ENCODE results near the gene MYH11.

MYH11 gene

DNA sequence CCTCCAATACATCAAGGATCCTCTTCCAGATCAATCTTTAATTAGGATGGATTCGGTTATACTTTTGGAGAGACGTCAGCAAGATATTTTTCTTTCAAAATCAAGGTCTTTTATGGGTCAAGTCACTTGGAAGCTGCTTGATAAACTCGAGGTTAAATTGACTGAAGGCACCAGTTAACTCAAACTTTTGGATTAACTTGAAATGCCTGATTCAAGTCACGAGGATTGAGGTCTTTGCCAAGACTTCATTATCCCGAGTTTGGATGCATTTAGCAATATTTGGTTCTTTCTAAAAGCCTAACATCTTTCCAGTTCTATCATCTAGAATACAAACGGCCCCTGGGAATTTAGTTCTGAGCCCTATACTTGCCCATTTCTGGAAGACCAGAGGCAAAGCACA is 82.9 kb downstream of the MYH11 start:
- no peaks in the 10 kb centered on the region for H3K36me3 ChIP-seq (ENCODE audit: control insufficient read depth, insufficient read depth, low read length)
- H3K4me1 ChIP-seq: no peaks in the 10 kb centered on the region
- no peak overlapping the region for H3K9ac ChIP-seq
- no peaks in the 10 kb centered on the region for H3K9me3 ChIP-seq (ENCODE audit: control insufficient read depth, low read length)
- H3K27me3 ChIP-seq (ENCODE audit: control insufficient read depth, insufficient read depth, low read length): no peaks in the 10 kb centered on the region
- H3K27ac ChIP-seq: no peak overlapping the region
- no peak overlapping the region for H3K4me3 ChIP-seq (ENCODE audit: low read depth, low read length)
- no peaks in the 10 kb centered on the region for H3K79me2 ChIP-seq
- no peak overlapping the region for H2AFZ ChIP-seq
- TF ChIP-seq, protein P1, sequence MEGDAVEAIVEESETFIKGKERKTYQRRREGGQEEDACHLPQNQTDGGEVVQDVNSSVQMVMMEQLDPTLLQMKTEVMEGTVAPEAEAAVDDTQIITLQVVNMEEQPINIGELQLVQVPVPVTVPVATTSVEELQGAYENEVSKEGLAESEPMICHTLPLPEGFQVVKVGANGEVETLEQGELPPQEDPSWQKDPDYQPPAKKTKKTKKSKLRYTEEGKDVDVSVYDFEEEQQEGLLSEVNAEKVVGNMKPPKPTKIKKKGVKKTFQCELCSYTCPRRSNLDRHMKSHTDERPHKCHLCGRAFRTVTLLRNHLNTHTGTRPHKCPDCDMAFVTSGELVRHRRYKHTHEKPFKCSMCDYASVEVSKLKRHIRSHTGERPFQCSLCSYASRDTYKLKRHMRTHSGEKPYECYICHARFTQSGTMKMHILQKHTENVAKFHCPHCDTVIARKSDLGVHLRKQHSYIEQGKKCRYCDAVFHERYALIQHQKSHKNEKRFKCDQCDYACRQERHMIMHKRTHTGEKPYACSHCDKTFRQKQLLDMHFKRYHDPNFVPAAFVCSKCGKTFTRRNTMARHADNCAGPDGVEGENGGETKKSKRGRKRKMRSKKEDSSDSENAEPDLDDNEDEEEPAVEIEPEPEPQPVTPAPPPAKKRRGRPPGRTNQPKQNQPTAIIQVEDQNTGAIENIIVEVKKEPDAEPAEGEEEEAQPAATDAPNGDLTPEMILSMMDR (IDR thresholded peaks at IDR 0.05): no peak
- H3K4me2 ChIP-seq (ENCODE audit: low read length): no peak overlapping the region

- no peaks in the 10 kb centered on the region for H3K36me3 ChIP-seq (ENCODE audit: control insufficient read depth, insufficient read depth, low read length)
- no peaks in the 10 kb centered on the region for H3K27me3 ChIP-seq (ENCODE audit: control insufficient read depth, insufficient read depth, low read length)
- H3K4me2 ChIP-seq (ENCODE audit: low read length): no peak overlapping the region
- no peak overlapping the region for H3K4me3 ChIP-seq (ENCODE audit: low read depth, low read length)
- no peak overlapping the region for H3K9ac ChIP-seq
- no peak overlapping the region for H3K27ac ChIP-seq
- no peak overlapping the region for H2AFZ ChIP-seq
- H3K9me3 ChIP-seq (ENCODE audit: control insufficient read depth, low read length): no peaks in the 10 kb centered on the region
- H3K4me1 ChIP-seq: no peaks in the 10 kb centered on the region
- no peaks in the 10 kb centered on the region for H3K79me2 ChIP-seq
- TF ChIP-seq, protein P1 (IDR thresholded peaks at IDR 0.05): no peak
Measured at GRCh38 chr16:15772579-15773293, 84.1 kb downstream of the MYH11 start.

- H2AFZ ChIP-seq: no peak overlapping the region
- H3K79me2 ChIP-seq: no peaks in the 10 kb centered on the region
- no peak overlapping the region for H3K9ac ChIP-seq
- no peaks in the 10 kb centered on the region for H3K9me3 ChIP-seq (ENCODE audit: control insufficient read depth, low read length)
- no peak overlapping the region for H3K4me2 ChIP-seq (ENCODE audit: low read length)
- H3K4me1 ChIP-seq: no peaks in the 10 kb centered on the region
- no peak overlapping the region for H3K27ac ChIP-seq
- no peaks in the 10 kb centered on the region for H3K36me3 ChIP-seq (ENCODE audit: control insufficient read depth, insufficient read depth, low read length)
- no peak overlapping the region for H3K4me3 ChIP-seq (ENCODE audit: low read depth, low read length)
- no peaks in the 10 kb centered on the region for H3K27me3 ChIP-seq (ENCODE audit: control insufficient read depth, insufficient read depth, low read length)
- TF ChIP-seq, protein P1 (IDR thresholded peaks at IDR 0.05): no peak
Measured at GRCh38 chr16:15771694-15772093, 85.1 kb downstream of the MYH11 start.

- no peaks in the 10 kb centered on the region for H3K36me3 ChIP-seq (ENCODE audit: control insufficient read depth, insufficient read depth, low read length)
- H2AFZ ChIP-seq: no peak overlapping the region
- no peaks in the 10 kb centered on the region for H3K79me2 ChIP-seq
- TF ChIP-seq, protein P1 (IDR thresholded peaks at IDR 0.05): no peak
- H3K27me3 ChIP-seq (ENCODE audit: control insufficient read depth, insufficient read depth, low read length): no peaks in the 10 kb centered on the region
- H3K9ac ChIP-seq: no peak overlapping the region
- H3K4me3 ChIP-seq (ENCODE audit: low read depth, low read length): no peak overlapping the region
- no peak overlapping the region for H3K4me2 ChIP-seq (ENCODE audit: low read length)
- no peaks in the 10 kb centered on the region for H3K9me3 ChIP-seq (ENCODE audit: control insufficient read depth, low read length)
- no peak overlapping the region for H3K27ac ChIP-seq
- H3K4me1 ChIP-seq: no peaks in the 10 kb centered on the region
Measured at GRCh38 chr16:15770512-15770911, 86.3 kb downstream of the MYH11 start.

DNA sequence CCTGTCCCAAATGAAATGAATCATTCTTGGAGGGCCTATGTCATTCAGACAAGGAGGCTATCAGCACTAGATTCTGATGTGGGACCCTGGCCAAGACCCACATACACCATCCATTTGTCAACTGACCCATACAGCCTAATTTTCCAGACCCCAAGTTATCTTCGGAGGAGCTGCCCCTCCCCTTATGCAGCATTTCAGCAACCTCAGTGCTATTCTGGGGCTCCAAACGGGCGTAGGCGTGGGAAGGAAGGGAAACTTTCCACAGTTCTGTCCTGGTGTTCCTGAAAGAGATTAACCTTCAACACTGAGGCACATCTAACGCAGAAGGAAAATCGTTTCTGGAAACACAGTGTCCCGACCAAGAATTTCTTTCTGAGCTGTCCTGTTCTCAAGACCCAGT is 86.7 kb downstream of the MYH11 start:
- Histone ChIP-seq H3K4me1 (no peaks in the 10 kb centered on the region), H3K27me3 (ENCODE audit: control insufficient read depth, insufficient read depth, low read length) (no peaks in the 10 kb centered on the region), H3K27ac (no peak overlapping the region), H3K4me3 (ENCODE audit: low read depth, low read length) (no peak overlapping the region), H3K9ac (no peak overlapping the region), H2AFZ (no peak overlapping the region), H3K4me2 (ENCODE audit: low read length) (no peak overlapping the region), H3K36me3 (ENCODE audit: control insufficient read depth, insufficient read depth, low read length) (no peaks in the 10 kb centered on the region), H3K79me2 (no peaks in the 10 kb centered on the region), H3K9me3 (ENCODE audit: control insufficient read depth, low read length) (no peaks in the 10 kb centered on the region)
- TF ChIP-seq, protein P1 (IDR thresholded peaks at IDR 0.05): no peak
